Stimulated activated memory B cell treated with anti-CD40 and anti-IgM and Interleukin-4, amounts not matched to agents 10 μg/mL and 1 μg/mL and 100 μg/mL, for 72 hours (primary cell): ENCODE measurements around the gene CCDC149.

Experiments used
- ATAC-seq: fragments of 150-1000 bp; cut with Tn5 transposase; 2 replicates; pipeline ENCODE4 v1.10.0; 2021
- H3K27ac Mint-ChIP-seq: one replicate; pipeline ENCODE4 v1.8.0; 2022; ENCODE audit warnings: mild to moderate bottlenecking, mixed read lengths
- H3K27me3 Mint-ChIP-seq: one replicate; pipeline ENCODE4 v1.8.0; 2022; ENCODE audit warnings: mixed read lengths
- H3K36me3 Mint-ChIP-seq: one replicate; pipeline ENCODE4 v1.8.0; 2022; ENCODE audit warnings: mixed read lengths
- H3K4me1 Mint-ChIP-seq: one replicate; pipeline ENCODE4 v1.8.0; 2022; ENCODE audit warnings: mixed read lengths
- H3K4me3 Mint-ChIP-seq: one replicate; pipeline ENCODE4 v1.8.0; 2022; ENCODE audit warnings: mild to moderate bottlenecking, moderate library complexity, mixed read lengths
- H3K9me3 Mint-ChIP-seq: one replicate; pipeline ENCODE4 v1.8.0; 2022; ENCODE audit warnings: mixed read lengths

CCDC149 gene

GRCh38 chr4:24798036-24798610, 114.7 kb downstream of the CCDC149 start:
- ATAC-seq, result no peak
- no peaks in the 10 kb centered on the region for H3K36me3 Mint-ChIP-seq
- H3K9me3 Mint-ChIP-seq, result no peaks in the 10 kb centered on the region
- no peak overlapping the region for H3K27ac Mint-ChIP-seq
- H3K27me3 Mint-ChIP-seq, result peaks cover 36% of the 10 kb centered on the region
- H3K4me3 Mint-ChIP-seq, result no peak overlapping the region
- no peaks in the 10 kb centered on the region for H3K4me1 Mint-ChIP-seq

DNA sequence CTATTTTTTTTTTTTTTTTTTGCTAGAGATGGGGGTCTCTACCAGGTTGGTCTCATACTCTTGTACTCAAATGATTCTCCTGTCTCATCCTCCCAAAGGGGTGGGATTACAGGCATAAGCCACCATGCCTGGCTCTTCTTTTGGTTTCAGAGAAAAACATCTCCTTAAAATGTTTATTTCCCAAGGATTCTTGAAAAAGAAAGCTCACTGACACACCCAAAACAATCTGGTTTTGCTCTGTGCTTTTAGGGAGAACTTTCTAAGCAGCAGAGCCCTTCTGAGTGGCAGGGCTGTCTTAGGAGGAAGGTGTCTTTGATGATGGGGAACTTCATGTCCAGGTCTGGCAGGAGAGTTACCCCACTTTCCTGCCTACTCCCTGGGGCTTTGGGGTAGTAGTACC, 116.2 kb downstream of the CCDC149 start:
- no peak overlapping the region for H3K4me3 Mint-ChIP-seq
- H3K27ac Mint-ChIP-seq, result no peak overlapping the region
- H3K27me3 Mint-ChIP-seq, result peaks cover 28% of the 10 kb centered on the region
- ATAC-seq, result no peak
- H3K36me3 Mint-ChIP-seq, result no peaks in the 10 kb centered on the region
- no peaks in the 10 kb centered on the region for H3K4me1 Mint-ChIP-seq
- H3K9me3 Mint-ChIP-seq, result no peaks in the 10 kb centered on the region

- Mint-ChIP-seq H3K27ac (no peak overlapping the region), H3K4me1 (no peaks in the 10 kb centered on the region), H3K4me3 (no peak overlapping the region), H3K36me3 (no peaks in the 10 kb centered on the region), H3K9me3 (no peaks in the 10 kb centered on the region), H3K27me3 (peaks cover 20% of the 10 kb centered on the region)
- ATAC-seq, result no peak
Measured at GRCh38 chr4:24795666-24796381, 117.0 kb downstream of the CCDC149 start.

GRCh38 chr4:24794916-24795665, 117.8 kb downstream of the CCDC149 start, which contains the start of gene SOD3:
TSS of gene SOD3 (plus strand) at chr4:24795573. CDS start at chr4:24799522, 3,949 bp downstream.
- ATAC-seq, result no peak
- Mint-ChIP-seq H3K9me3 (no peaks in the 10 kb centered on the region), H3K36me3 (no peaks in the 10 kb centered on the region), H3K27ac (no peak within 1 kb of the TSS), H3K4me3 (no peak within 1 kb of the TSS), H3K27me3 (peaks cover 12% of the 10 kb centered on the region), H3K4me1 (no peaks in the 10 kb centered on the region)

DNA sequence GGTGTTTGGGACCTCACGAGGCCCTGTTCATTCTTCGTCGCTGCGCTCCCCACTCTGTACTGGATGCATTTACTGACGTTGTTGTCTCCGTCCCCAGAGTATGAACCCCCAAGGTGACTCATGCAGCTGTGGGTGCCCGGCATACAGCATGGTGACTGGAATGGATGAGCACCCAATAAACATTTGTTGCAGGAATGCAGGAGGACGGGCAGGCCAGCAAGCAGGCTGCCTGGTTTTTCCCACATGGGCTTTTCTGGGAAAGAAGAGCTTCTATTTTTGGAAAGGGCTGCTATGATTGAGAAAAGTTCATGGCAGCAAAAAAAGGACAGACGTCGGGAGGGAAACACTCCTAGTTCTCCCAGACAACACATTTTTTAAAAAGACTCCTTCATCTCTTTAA, 118.4 kb downstream of the CCDC149 start:
- ATAC-seq, result no peak
- H3K4me3 Mint-ChIP-seq, result no peak overlapping the region
- H3K4me1 Mint-ChIP-seq, result no peaks in the 10 kb centered on the region
- no peaks in the 10 kb centered on the region for H3K36me3 Mint-ChIP-seq
- H3K27ac Mint-ChIP-seq, result no peak overlapping the region
- H3K9me3 Mint-ChIP-seq, result no peaks in the 10 kb centered on the region
- peaks cover 12% of the 10 kb centered on the region for H3K27me3 Mint-ChIP-seq

DNA sequence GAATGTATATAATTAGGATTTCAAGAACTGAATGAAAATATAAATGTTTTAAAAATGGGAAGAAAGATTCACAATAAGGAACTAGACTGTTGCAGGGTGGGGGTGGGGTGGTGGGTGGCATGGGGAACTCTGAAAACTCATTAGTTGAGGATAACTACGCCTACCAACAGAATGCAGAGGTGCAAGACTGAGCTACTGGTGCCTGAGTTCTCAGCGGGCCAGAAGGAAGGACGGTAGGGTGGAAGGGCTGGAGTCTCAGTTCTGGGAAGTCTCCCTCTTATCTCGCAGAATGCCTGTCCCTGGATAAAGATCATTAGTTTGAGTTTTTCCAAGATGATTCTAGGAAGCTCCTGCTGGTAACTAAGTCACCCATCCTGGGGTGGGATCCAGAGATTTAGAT, 118.8 kb downstream of the CCDC149 start:
- Mint-ChIP-seq H3K4me1 (no peaks in the 10 kb centered on the region), H3K4me3 (no peak overlapping the region), H3K9me3 (no peaks in the 10 kb centered on the region), H3K27ac (no peak overlapping the region), H3K36me3 (no peaks in the 10 kb centered on the region), H3K27me3 (peaks cover 11% of the 10 kb centered on the region)
- no peak for ATAC-seq

- no peaks in the 10 kb centered on the region for H3K36me3 Mint-ChIP-seq
- no peak overlapping the region for H3K4me3 Mint-ChIP-seq
- H3K27ac Mint-ChIP-seq, result no peak overlapping the region
- ATAC-seq, result no peak
- H3K9me3 Mint-ChIP-seq, result no peaks in the 10 kb centered on the region
- H3K27me3 Mint-ChIP-seq, result peaks cover 4% of the 10 kb centered on the region
- H3K4me1 Mint-ChIP-seq, result no peaks in the 10 kb centered on the region
Measured at GRCh38 chr4:24793219-24794005, 119.4 kb downstream of the CCDC149 start.

DNA sequence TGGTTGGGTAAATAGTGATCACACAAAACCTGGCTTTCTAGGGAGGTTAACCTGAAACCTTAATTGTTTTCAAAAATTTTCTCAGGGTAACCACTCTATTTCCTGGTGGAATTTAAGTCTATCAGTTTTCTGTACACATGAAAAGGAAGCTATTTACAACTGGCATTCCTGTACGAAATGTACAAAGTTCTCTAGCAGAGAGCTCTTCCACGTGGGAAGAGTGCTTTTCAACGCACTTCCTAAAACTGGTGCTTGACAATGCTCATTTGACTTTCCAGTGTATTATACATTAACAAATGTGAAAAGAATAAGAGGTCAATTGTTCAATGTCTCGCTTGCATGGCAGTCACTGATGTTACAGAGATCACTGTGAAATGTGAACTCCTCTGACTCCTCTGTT, 120.3 kb downstream of the CCDC149 start:
- ATAC-seq, result no peak
- no peaks in the 10 kb centered on the region for H3K27me3 Mint-ChIP-seq
- H3K27ac Mint-ChIP-seq, result no peak overlapping the region
- H3K4me3 Mint-ChIP-seq, result no peak overlapping the region
- H3K9me3 Mint-ChIP-seq, result no peaks in the 10 kb centered on the region
- no peaks in the 10 kb centered on the region for H3K4me1 Mint-ChIP-seq
- H3K36me3 Mint-ChIP-seq, result no peaks in the 10 kb centered on the region

DNA sequence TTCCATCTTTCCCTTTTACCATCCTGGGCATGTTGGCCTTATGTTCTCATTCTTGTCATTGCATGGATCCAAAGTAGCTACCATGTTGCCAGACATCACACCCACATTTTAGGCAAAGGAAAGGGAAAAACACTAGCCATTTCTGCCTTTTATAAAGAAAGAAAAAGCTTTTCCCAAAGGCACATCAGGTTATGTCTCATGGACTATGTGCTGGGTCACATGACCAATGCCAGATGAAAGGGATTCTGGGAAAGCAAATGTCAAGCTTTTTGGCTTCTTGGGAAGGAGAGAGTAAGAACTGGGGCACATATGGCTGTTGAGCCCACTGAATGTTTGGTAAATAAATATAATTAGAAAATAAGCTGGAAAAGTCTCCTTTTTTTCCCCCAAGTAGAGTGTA, 121.8 kb downstream of the CCDC149 start:
- peaks cover 3% of the 10 kb centered on the region for H3K9me3 Mint-ChIP-seq
- H3K27me3 Mint-ChIP-seq, result no peaks in the 10 kb centered on the region
- ATAC-seq, result no peak
- no peak overlapping the region for H3K4me3 Mint-ChIP-seq
- H3K36me3 Mint-ChIP-seq, result no peaks in the 10 kb centered on the region
- no peak overlapping the region for H3K27ac Mint-ChIP-seq
- no peaks in the 10 kb centered on the region for H3K4me1 Mint-ChIP-seq

DNA sequence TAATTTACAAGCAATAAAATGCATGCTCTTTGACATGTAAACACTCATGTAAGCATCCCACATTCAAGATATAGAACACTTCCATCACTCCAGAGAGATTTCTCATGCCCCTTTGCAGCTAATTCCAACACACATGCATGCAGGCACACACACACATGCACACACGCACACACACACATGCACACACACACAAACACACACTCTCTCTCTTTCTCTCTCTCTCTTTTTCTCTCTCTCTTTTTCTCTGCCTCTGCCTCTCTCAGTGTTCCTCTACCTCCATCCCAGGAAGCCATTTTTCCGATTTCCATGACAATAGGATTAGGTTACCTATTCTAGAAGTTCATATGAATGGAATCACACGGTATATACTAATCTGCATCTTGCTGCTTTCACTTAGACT, 129.3 kb downstream of the CCDC149 start:
- H3K9me3 Mint-ChIP-seq, result peaks cover 3% of the 10 kb centered on the region
- H3K4me1 Mint-ChIP-seq, result no peaks in the 10 kb centered on the region
- no peak for ATAC-seq
- H3K4me3 Mint-ChIP-seq, result no peak overlapping the region
- H3K27ac Mint-ChIP-seq, result no peak overlapping the region
- no peaks in the 10 kb centered on the region for H3K36me3 Mint-ChIP-seq
- no peaks in the 10 kb centered on the region for H3K27me3 Mint-ChIP-seq

GRCh38 chr4:24781999-24782745, 130.7 kb downstream of the CCDC149 start:
- H3K4me1 Mint-ChIP-seq, result no peaks in the 10 kb centered on the region
- H3K9me3 Mint-ChIP-seq, result peaks cover 2% of the 10 kb centered on the region
- no peak overlapping the region for H3K4me3 Mint-ChIP-seq
- ATAC-seq, result no peak
- H3K27ac Mint-ChIP-seq, result no peak overlapping the region
- no peaks in the 10 kb centered on the region for H3K27me3 Mint-ChIP-seq
- H3K36me3 Mint-ChIP-seq, result no peaks in the 10 kb centered on the region

- Mint-ChIP-seq H3K4me1 (no peaks in the 10 kb centered on the region), H3K4me3 (no peak overlapping the region), H3K36me3 (no peaks in the 10 kb centered on the region), H3K9me3 (no peaks in the 10 kb centered on the region), H3K27me3 (no peaks in the 10 kb centered on the region), H3K27ac (no peak overlapping the region)
- ATAC-seq, result no peak
Measured at GRCh38 chr4:24780936-24781495, 131.8 kb downstream of the CCDC149 start.

GRCh38 chr4:24778464-24779225, 134.2 kb downstream of the CCDC149 start:
- Mint-ChIP-seq H3K9me3 (no peaks in the 10 kb centered on the region), H3K4me1 (no peaks in the 10 kb centered on the region), H3K36me3 (no peaks in the 10 kb centered on the region), H3K27ac (no peak overlapping the region), H3K4me3 (no peak overlapping the region), H3K27me3 (no peaks in the 10 kb centered on the region)
- no peak for ATAC-seq
